Endothelial cell (in vitro differentiated cells): ENCODE results near the gene FRK. TPM values are rescaled to one million over a fixed set of nuclear protein-coding genes. Genes with fewer than 3 reads are reported as not detected.

Source experiments
- DNase-seq: peaks from one replicate; pipeline ENCODE4 v3.0.0; 2021; ENCODE audit warnings: low spot score
- H3K27ac Mint-ChIP-seq: one replicate; pipeline ENCODE4 v1.8.0; 2021; ENCODE audit warnings: mixed read lengths, inconsistent platforms; ENCODE audit not compliant: unreplicated experiment
- H3K27me3 Mint-ChIP-seq: one replicate; pipeline ENCODE4 v1.8.0; 2021; ENCODE audit warnings: mild to moderate bottlenecking, moderate library complexity, mixed read lengths, inconsistent platforms; ENCODE audit not compliant: unreplicated experiment
- H3K36me3 Mint-ChIP-seq: one replicate; pipeline ENCODE4 v1.8.0; 2021; ENCODE audit warnings: mild to moderate bottlenecking, low read depth, mixed read lengths, inconsistent platforms; ENCODE audit not compliant: unreplicated experiment
- H3K4me1 Mint-ChIP-seq: one replicate; pipeline ENCODE4 v1.8.0; 2021; ENCODE audit warnings: mild to moderate bottlenecking, mixed read lengths, inconsistent platforms; ENCODE audit not compliant: unreplicated experiment
- H3K4me3 Mint-ChIP-seq: one replicate; pipeline ENCODE4 v1.8.0; 2021; ENCODE audit warnings: mild to moderate bottlenecking, mixed read lengths, inconsistent platforms; ENCODE audit not compliant: unreplicated experiment
- H3K9me3 Mint-ChIP-seq: one replicate; pipeline ENCODE4 v1.8.0; 2021; ENCODE audit warnings: mixed read lengths, inconsistent platforms; ENCODE audit not compliant: unreplicated experiment
- CTCF ChIP-seq: fragments of 200-600 bp; sonication (generic); IDR thresholded peaks from one replicate; pipeline ENCODE4 v1.5.0; 2021; ENCODE audit warnings: antibody characterized with exemption; ENCODE audit not compliant: unreplicated experiment
- total RNA-seq: library from RNA; stranded (reverse); fragmentation: NEBNext Ultra II Directional; extraction: Animal tissue kit (Norgen Biotek cat#: 25700); gene quantifications from one replicate; pipeline ENCODE4 v1.2.1, GENCODE V29; 2021; ENCODE audit not compliant: unreplicated experiment

The FRK gene
- total RNA-seq, 1 donor from 2014 or later, result 0.08 TPM

- no peaks in the 10 kb centered on the region for H3K4me1 Mint-ChIP-seq
- TF ChIP-seq CTCF, result no peak
- H3K27ac Mint-ChIP-seq, result no peak overlapping the region
- H3K9me3 Mint-ChIP-seq, result no peaks in the 10 kb centered on the region
- H3K36me3 Mint-ChIP-seq, result no peaks in the 10 kb centered on the region
- no peak for DNase-seq
- H3K4me3 Mint-ChIP-seq, result no peak overlapping the region
- H3K27me3 Mint-ChIP-seq, result no peaks in the 10 kb centered on the region
These were observed 178.5 kb downstream of the FRK start for GRCh38 chr6:115882174-115882573.

Other genes with a start within 250 kb of the FRK start
- gene NT5DC1, start 40.0 kb upstream of the FRK start, total RNA-seq, result 33.9 TPM
- gene COL10A1, start 65.2 kb upstream of the FRK start, total RNA-seq, result not detected
- 21.1 TPM for gene TSPYL4, start 193.2 kb upstream of the FRK start, total RNA-seq
- 76.4 TPM for gene TSPYL1, start 219.0 kb upstream of the FRK start, total RNA-seq